ENCODE results near the gene PRMT7.

The PRMT7 gene

GRCh38 chr16:68348639-68349445, 38.0 kb downstream of the PRMT7 start:
- DNase-seq: no peak

GRCh38 chr16:68349838-68350410, 39.1 kb downstream of the PRMT7 start:
- no peak for DNase-seq

- no peak for DNase-seq
These were observed 40.1 kb downstream of the PRMT7 start for GRCh38 chr16:68350813-68351350.

GRCh38 chr16:68351463-68351862, 40.6 kb downstream of the PRMT7 start:
- no peak for DNase-seq

GRCh38 chr16:68351991-68352431, 41.2 kb downstream of the PRMT7 start:
- DNase-seq: no peak

- DNase-seq: no peak
These were observed 42.5 kb downstream of the PRMT7 start for GRCh38 chr16:68353366-68353765.

GRCh38 chr16:68354816-68355215, 44.0 kb downstream of the PRMT7 start:
- DNase-seq: no peak

- DNase-seq: no peak
These were observed 44.8 kb downstream of the PRMT7 start for GRCh38 chr16:68355447-68356248.

- DNase-seq: no peak
These were observed 45.6 kb downstream of the PRMT7 start for GRCh38 chr16:68356249-68356918.

GRCh38 chr16:68356919-68357286, 46.1 kb downstream of the PRMT7 start:
- no peak for DNase-seq

GRCh38 chr16:68357521-68357922, 46.7 kb downstream of the PRMT7 start:
- no peak for DNase-seq

GRCh38 chr16:68357923-68358322, 47.1 kb downstream of the PRMT7 start:
- DNase-seq: no peak

- DNase-seq: no peak
These were observed 48.1 kb downstream of the PRMT7 start for GRCh38 chr16:68358951-68359350.

- no peak for DNase-seq
These were observed 48.8 kb downstream of the PRMT7 start for GRCh38 chr16:68359398-68360191.

GRCh38 chr16:68360547-68360946, 49.7 kb downstream of the PRMT7 start:
- DNase-seq: no peak

- no peak for DNase-seq
These were observed 50.1 kb downstream of the PRMT7 start for GRCh38 chr16:68360956-68361355.

GRCh38 chr16:68361485-68361884, 50.7 kb downstream of the PRMT7 start:
- DNase-seq: no peak

GRCh38 chr16:68362262-68362913, 51.6 kb downstream of the PRMT7 start:
- DNase-seq: no peak

GRCh38 chr16:68362947-68363657, 52.3 kb downstream of the PRMT7 start:
- no peak for DNase-seq

All from fibroblast of skin of abdomen (primary cell).